HTR-8/SVneo (cell line): ENCODE data around the gene OR12D1.

Experiments used
- DNase-seq: peaks from one replicate; pipeline ENCODE4 v3.0.0; 2011; ENCODE audit warnings: low spot score, mixed read lengths; ENCODE audit not compliant: insufficient read length
- FAIRE-seq: peaks from 2 replicates; lab custom pipeline; 2011; peaks lifted over from hg19 to GRCh38; lab: Jason Lieb, UNC

OR12D1 gene

GRCh38 chr6:29462022-29462421 is 47.3 kb downstream of the OR12D1 start:
- FAIRE-seq (no peak), DNase-seq (no peak)

- FAIRE-seq (no peak), DNase-seq (no peak)
Measured at GRCh38 chr6:29465279-29465678, 50.6 kb downstream of the OR12D1 start.

GRCh38 chr6:29465801-29466200 is 51.1 kb downstream of the OR12D1 start:
- FAIRE-seq = no peak
- no peak for DNase-seq

- no peak for FAIRE-seq
- no peak for DNase-seq
Measured at GRCh38 chr6:29466241-29466640, 51.5 kb downstream of the OR12D1 start.
